ENCODE data around the gene MTIF3.

GRCh38 chr13:27474751-27475268 is 24.4 kb upstream of the MTIF3 start:
- no peak for TF ChIP-seq CTCF (IDR thresholded peaks at IDR 0.05)
- TF ChIP-seq POLR2A (IDR thresholded peaks at IDR 0.05): no peak
